ENCODE measurements around the gene RNF223. TPM values are rescaled to one million over a fixed set of nuclear protein-coding genes. Genes with fewer than 3 reads are reported as not detected.
A peak's percentile ranks its signal among the peaks of the same experiment; 100 is the strongest.
"Not testable (repeated sequence)": the region's sequence is repeated elsewhere in the genome, so short reads cannot be mapped to it uniquely, and the experiment has no call there.

RNF223 gene
- total and polyA plus RNA-seq, 4 donors = 0.20 TPM; not detected in 3

DNA sequence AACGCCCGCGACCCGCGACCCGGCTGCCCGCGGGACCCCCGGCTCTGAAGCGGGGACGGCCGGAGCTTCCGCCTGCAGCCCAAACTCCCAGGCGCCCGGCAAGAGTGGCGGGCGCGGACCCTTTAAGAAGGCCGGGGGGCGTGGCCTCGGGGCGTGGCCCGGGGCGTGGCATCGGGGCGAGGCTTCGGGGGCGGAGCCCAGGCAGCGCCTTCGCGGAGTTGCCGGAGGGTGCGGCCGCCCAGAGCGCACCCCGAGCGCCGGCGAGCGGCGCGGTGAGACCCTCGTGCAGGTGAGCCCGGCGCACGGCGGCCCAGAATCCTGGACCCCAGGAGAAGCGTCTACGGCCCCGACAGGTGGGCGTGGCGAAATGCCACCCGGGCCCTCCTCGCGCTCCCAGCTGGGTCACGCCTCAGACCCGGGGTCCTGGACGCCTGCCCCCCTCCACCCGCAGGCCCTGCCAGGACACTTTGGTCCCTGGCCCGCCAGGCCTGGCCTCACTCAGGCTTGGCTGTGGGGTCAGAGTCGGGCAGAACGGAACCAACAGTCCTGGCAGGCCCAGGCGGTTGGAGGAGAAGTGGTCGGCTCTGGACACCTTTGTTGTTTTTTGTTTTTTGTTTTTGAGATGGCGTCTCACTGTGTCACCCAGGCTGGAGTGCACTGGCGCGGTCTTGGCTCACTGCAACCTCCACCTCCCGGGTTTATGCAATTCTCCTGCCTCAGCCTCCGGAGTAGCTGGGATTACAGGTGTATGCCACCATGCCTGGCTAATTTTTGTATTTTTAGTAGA, 14.4 kb downstream of the RNF223 start:
- H3K36me3 ChIP-seq (ENCODE audit: control insufficient read depth, insufficient read depth, low read length) = peaks cover 18% of the 10 kb centered on the region
- H3K4me3 ChIP-seq (ENCODE audit: low read depth, low read length) = peak overlapping the region; percentile 31
- peaks cover 57% of the 10 kb centered on the region for H3K27me3 ChIP-seq (ENCODE audit: control insufficient read depth, insufficient read depth, low read length)
- peak in 3 of 6 donors; percentile 26 to 91 (median 87) for DNase-seq (ENCODE audit: low read depth in 4 of 6, low spot score in 6 of 6)
- H3K27ac ChIP-seq (ENCODE audit: low read depth, low read length) = no peak overlapping the region
- WGBS (ENCODE audit: insufficient coverage) = 3% methylated on average over 67 of the region's 69 CpGs
- peaks cover 42% of the 10 kb centered on the region for H3K4me1 ChIP-seq (ENCODE audit: control insufficient read depth, insufficient read depth, low read length)
- no peaks in the 10 kb centered on the region for H3K9me3 ChIP-seq (ENCODE audit: control insufficient read depth, insufficient read depth, low read length)

DNA sequence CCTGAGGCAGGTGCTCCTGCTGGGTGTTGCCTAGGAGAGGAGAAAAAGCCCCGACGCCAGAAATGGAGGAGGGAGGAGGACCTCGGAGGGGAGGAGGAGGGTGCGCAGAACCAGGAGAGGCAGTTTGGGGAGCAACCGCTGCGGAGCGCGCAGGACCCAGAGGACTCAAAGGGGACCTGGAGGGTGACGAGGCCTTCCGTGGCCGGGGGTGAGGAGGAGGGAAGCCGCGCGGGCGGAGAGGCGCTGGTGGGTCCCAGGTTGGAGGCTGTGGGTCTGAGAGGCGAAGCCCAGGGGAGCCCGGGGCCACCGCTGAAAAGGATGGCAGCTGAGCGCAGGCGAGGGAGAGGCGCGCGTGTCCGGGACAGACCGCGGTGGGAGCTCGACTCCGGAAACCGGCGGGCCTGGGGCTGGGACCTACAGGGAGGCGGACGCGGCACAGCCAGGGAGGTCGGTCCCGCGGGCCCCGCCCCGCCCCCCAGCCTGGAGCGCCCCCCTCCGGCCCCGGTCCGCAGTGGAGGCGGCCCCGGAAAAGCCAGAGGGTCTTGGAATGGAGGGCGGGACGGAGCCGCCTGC, 15.1 kb downstream of the RNF223 start:
- peaks cover 51% of the 10 kb centered on the region for H3K27me3 ChIP-seq (ENCODE audit: control insufficient read depth, insufficient read depth, low read length)

DNA sequence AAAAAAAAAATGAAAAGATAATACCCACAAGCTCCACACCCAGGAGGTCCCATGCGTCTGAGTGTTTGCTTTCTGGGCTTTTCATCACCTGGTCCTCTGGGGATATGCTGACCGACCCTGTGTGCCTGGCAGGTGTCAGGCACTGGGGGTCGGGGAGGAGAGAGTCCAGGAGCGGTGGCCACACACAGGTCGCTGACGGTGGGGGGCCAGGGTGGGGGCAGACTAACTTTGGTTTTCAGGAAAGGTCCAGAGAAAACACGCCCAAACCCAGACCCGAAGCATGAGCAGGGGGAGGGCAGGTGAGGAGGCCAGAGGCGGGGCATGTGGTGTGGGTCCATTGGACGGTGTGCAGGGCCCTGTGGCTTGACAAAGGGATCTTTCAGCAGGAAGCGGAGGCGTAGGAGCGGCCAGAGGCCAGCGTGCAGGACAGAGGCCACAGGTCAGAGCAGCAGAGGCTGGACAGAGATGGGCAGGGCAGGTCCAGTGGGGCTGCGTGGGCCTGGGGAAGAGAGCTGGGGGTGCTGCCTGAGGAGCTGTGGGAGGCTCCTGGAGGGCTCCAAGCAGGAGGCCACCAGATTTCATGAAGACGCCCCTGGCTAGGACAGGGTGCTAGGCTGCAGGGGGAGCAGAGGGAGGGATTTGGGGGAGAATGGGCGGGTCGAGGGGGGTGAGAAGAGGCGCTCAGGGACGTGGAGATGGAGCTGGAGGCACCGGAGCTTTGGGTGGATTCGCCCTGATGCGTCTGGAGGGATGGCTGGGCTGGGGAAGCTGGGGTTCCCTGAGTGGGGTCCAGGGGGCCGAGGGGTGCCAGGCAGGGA, 15.8 kb downstream of the RNF223 start:
- Histone ChIP-seq H3K9me3 (ENCODE audit: control insufficient read depth, insufficient read depth, low read length) (no peaks in the 10 kb centered on the region), H3K27ac (ENCODE audit: low read depth, low read length) (no peak overlapping the region), H3K36me3 (ENCODE audit: control insufficient read depth, insufficient read depth, low read length) (peaks cover 32% of the 10 kb centered on the region), H3K27me3 (ENCODE audit: control insufficient read depth, insufficient read depth, low read length) (peaks cover 48% of the 10 kb centered on the region), H3K4me3 (ENCODE audit: low read depth, low read length) (no peak overlapping the region), H3K4me1 (ENCODE audit: control insufficient read depth, insufficient read depth, low read length) (peaks cover 35% of the 10 kb centered on the region)
- no peak for DNase-seq (ENCODE audit: low read depth in 4 of 6, low spot score in 6 of 6)
- WGBS (ENCODE audit: insufficient coverage) = 23% methylated on average over 22 of the region's 24 CpGs

More for the DNA sequence above, 15.1 kb downstream of the RNF223 start:
- H3K4me3 ChIP-seq (ENCODE audit: low read depth, low read length) = no peak overlapping the region
- no peak for DNase-seq (ENCODE audit: low read depth in 4 of 6, low spot score in 6 of 6)
- no peak overlapping the region for H3K27ac ChIP-seq (ENCODE audit: low read depth, low read length)
- WGBS (ENCODE audit: insufficient coverage) = under 1% methylated on average over 48 of the region's 48 CpGs
- H3K4me1 ChIP-seq (ENCODE audit: control insufficient read depth, insufficient read depth, low read length) = peaks cover 38% of the 10 kb centered on the region
- no peaks in the 10 kb centered on the region for H3K9me3 ChIP-seq (ENCODE audit: control insufficient read depth, insufficient read depth, low read length)
- peaks cover 25% of the 10 kb centered on the region for H3K36me3 ChIP-seq (ENCODE audit: control insufficient read depth, insufficient read depth, low read length)

DNA sequence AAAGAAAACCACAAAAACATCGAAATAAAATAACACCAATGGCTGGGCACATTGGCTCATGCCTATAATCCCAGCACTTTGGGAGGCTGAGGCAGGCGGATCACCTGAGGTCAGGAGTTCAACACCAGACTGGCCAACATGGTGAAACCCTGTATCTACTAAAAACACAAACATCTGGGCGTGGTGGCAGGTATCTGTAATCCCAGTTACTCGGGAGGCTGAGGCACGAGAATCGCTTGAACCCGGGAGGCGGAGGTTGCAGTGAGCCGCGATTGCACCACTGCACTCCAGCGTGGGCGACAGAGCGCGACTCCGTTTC, 16.4 kb downstream of the RNF223 start:
- 81% methylated on average over 8 of the region's 15 CpGs for WGBS (ENCODE audit: insufficient coverage)
- H3K4me1 ChIP-seq (ENCODE audit: control insufficient read depth, insufficient read depth, low read length) = peaks cover 29% of the 10 kb centered on the region
- H3K4me3 ChIP-seq (ENCODE audit: low read depth, low read length); H3K27ac ChIP-seq (ENCODE audit: low read depth, low read length); DNase-seq (ENCODE audit: low read depth in 4 of 6, low spot score in 6 of 6); H3K9me3 ChIP-seq (ENCODE audit: control insufficient read depth, insufficient read depth, low read length): not testable (repeated sequence)
- peaks cover 42% of the 10 kb centered on the region for H3K27me3 ChIP-seq (ENCODE audit: control insufficient read depth, insufficient read depth, low read length)
- peaks cover 37% of the 10 kb centered on the region for H3K36me3 ChIP-seq (ENCODE audit: control insufficient read depth, insufficient read depth, low read length)

DNA sequence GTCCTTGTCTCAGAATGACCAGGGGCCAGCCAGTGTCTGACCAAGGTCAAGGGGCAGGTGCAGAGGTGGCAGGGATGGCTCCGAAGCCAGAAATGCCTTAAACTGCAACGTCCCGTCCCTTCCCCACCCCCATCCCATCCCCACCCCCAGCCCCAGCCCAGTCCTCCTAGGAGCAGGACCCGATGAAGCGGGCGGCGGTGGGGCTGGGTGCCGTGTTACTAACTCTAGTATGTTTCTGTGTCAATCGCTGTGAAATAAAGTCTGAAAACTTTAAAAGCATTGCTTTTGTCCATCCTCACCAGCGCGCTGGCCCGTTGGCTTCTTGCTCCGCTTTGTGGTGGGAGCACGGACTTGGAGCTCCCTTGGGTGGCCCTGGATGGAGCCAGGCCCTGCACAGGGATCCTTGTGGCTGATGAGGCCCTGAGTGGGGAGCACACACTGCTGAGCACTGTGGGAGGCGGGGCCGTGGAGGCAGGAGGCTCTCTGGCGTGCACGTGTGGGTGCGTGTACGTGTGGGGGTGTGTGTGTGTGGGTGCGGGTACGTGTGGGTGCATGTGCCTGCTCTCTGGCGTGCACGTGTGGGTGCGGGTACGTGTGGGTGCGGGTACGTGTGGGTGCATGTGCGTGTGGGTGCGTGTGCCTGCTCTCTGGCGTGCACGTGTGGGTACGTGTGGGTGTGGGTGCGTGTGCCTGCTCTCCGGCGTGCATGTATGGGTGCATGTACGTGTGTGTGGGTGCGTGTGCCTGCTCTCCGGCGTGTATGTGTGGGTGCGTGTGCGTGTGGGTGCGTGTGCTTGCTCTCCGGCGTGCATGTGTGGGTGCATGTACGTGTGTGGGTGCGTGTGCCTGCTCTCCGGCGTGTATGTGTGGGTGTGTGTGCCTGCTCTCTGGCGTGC, 18.0 kb downstream of the RNF223 start:
- 84% methylated on average over 28 of the region's 50 CpGs for WGBS (ENCODE audit: insufficient coverage)
- Histone ChIP-seq H3K27me3 (ENCODE audit: control insufficient read depth, insufficient read depth, low read length) (peaks cover 28% of the 10 kb centered on the region), H3K36me3 (ENCODE audit: control insufficient read depth, insufficient read depth, low read length) (peaks cover 54% of the 10 kb centered on the region), H3K4me1 (ENCODE audit: control insufficient read depth, insufficient read depth, low read length) (peaks cover 25% of the 10 kb centered on the region), H3K4me3 (ENCODE audit: low read depth, low read length) (no peak overlapping the region), H3K9me3 (ENCODE audit: control insufficient read depth, insufficient read depth, low read length) (no peaks in the 10 kb centered on the region), H3K27ac (ENCODE audit: low read depth, low read length) (no peak overlapping the region)
- no peak for DNase-seq (ENCODE audit: low read depth in 4 of 6, low spot score in 6 of 6)

DNA sequence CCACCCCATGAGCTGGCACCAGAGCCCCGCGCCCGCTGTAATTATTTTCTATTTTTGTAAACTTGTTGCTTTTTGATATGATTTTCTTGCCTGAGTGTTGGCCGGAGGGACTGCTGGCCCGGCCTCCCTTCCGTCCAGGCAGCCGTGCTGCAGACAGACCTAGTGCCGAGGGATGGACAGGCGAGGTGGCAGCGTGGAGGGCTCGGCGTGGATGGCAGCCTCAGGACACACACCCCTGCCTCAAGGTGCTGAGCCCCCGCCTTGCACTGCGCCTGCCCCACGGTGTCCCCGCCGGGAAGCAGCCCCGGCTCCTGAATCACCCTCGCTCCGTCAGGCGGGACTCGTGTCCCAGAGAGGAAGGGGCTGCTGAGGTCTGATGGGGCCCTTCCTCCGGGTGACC, 19.1 kb downstream of the RNF223 start:
- Histone ChIP-seq H3K36me3 (ENCODE audit: control insufficient read depth, insufficient read depth, low read length) (peaks cover 65% of the 10 kb centered on the region), H3K4me1 (ENCODE audit: control insufficient read depth, insufficient read depth, low read length) (peaks cover 18% of the 10 kb centered on the region), H3K4me3 (ENCODE audit: low read depth, low read length) (no peak overlapping the region), H3K27ac (ENCODE audit: low read depth, low read length) (no peak overlapping the region), H3K9me3 (ENCODE audit: control insufficient read depth, insufficient read depth, low read length) (no peaks in the 10 kb centered on the region), H3K27me3 (ENCODE audit: control insufficient read depth, insufficient read depth, low read length) (peaks cover 18% of the 10 kb centered on the region)
- 89% methylated on average over 20 of the region's 23 CpGs for WGBS (ENCODE audit: insufficient coverage)
- no peak for DNase-seq (ENCODE audit: low read depth in 4 of 6, low spot score in 6 of 6)

DNA sequence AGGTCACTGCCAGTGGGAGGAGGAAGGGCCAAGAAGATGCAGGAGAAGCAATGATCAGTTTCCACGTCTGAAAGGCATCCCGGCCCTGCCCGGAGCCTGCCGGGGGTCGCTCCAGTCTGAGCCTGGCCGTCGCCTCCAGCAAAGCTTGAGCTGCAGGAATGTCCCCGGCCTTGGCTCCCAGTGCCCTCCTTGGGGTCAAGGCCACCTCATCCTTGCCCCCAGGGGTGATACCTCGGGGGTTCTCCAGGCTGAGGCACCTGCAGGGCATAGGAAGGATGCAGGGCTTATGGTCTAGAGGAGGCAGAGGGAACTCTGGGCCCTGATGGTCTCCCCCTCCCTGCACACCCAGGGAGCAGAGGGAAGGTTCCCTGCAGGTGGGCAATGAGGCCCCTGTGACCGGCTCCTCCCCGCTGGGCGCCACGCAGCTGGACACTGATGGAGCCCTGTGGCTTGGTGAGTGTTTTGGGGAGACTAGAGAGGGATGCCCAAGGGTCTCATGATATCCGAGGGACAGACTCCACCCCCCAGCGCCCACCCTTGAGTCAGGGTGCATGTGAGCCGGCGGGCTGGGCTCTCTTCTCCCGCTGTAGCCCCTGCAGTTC, 19.9 kb downstream of the RNF223 start:
- 93% methylated on average over 14 of the region's 18 CpGs for WGBS (ENCODE audit: insufficient coverage)
- H3K27me3 ChIP-seq (ENCODE audit: control insufficient read depth, insufficient read depth, low read length) = peaks cover 14% of the 10 kb centered on the region
- no peak overlapping the region for H3K4me3 ChIP-seq (ENCODE audit: low read depth, low read length)
- DNase-seq (ENCODE audit: low read depth in 4 of 6, low spot score in 6 of 6) = no peak
- no peaks in the 10 kb centered on the region for H3K9me3 ChIP-seq (ENCODE audit: control insufficient read depth, insufficient read depth, low read length)
- no peak overlapping the region for H3K27ac ChIP-seq (ENCODE audit: low read depth, low read length)
- H3K4me1 ChIP-seq (ENCODE audit: control insufficient read depth, insufficient read depth, low read length) = peaks cover 13% of the 10 kb centered on the region
- H3K36me3 ChIP-seq (ENCODE audit: control insufficient read depth, insufficient read depth, low read length) = peaks cover 73% of the 10 kb centered on the region

DNA sequence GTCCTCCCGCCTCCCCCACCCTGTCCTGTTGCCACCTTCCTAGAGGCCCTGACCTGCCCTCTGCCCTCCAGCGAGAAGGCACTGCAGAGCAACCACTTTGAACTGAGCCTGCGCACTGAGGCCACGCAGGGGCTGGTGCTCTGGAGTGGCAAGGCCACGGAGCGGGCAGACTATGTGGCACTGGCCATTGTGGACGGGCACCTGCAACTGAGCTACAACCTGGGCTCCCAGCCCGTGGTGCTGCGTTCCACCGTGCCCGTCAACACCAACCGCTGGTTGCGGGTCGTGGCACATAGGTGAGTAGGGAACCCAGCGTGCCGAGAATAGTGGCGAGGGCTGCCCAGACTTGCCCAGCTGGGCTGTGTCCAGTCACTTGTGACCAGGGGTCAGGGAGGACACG, 20.4 kb downstream of the RNF223 start:
- no peak overlapping the region for H3K4me3 ChIP-seq (ENCODE audit: low read depth, low read length)
- WGBS (ENCODE audit: insufficient coverage) = 96% methylated on average over 18 of the region's 18 CpGs
- H3K4me1 ChIP-seq (ENCODE audit: control insufficient read depth, insufficient read depth, low read length) = peaks cover 8% of the 10 kb centered on the region
- no peak for DNase-seq (ENCODE audit: low read depth in 4 of 6, low spot score in 6 of 6)
- no peak overlapping the region for H3K27ac ChIP-seq (ENCODE audit: low read depth, low read length)
- peaks cover 9% of the 10 kb centered on the region for H3K27me3 ChIP-seq (ENCODE audit: control insufficient read depth, insufficient read depth, low read length)
- H3K36me3 ChIP-seq (ENCODE audit: control insufficient read depth, insufficient read depth, low read length) = peaks cover 77% of the 10 kb centered on the region
- H3K9me3 ChIP-seq (ENCODE audit: control insufficient read depth, insufficient read depth, low read length) = no peaks in the 10 kb centered on the region

DNA sequence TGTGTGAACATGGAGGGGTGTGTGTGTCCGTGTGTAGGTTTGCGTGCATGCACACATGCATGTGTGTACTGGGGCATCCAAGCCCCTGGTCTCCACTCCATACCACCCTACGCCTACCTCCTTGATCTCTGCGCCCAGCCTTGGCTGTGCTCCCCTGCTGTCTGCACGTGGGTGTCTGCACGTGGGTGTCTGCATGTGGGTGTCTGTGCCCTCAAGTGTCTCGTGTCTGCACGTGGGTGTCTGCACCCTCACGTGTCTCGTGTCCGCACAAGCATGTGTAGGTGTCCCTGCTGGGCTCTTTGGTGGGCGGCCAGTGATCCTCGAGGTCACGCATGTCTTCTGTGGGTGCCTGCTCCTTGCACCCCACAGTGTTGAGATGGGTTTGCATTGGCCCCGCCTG, 21.1 kb downstream of the RNF223 start:
- WGBS (ENCODE audit: insufficient coverage) = 98% methylated on average over 13 of the region's 15 CpGs
- no peak for DNase-seq (ENCODE audit: low read depth in 4 of 6, low spot score in 6 of 6)
- peaks cover 84% of the 10 kb centered on the region for H3K36me3 ChIP-seq (ENCODE audit: control insufficient read depth, insufficient read depth, low read length)
- H3K9me3 ChIP-seq (ENCODE audit: control insufficient read depth, insufficient read depth, low read length) = no peaks in the 10 kb centered on the region
- H3K4me3 ChIP-seq (ENCODE audit: low read depth, low read length) = no peak overlapping the region
- no peak overlapping the region for H3K27ac ChIP-seq (ENCODE audit: low read depth, low read length)
- peaks cover 2% of the 10 kb centered on the region for H3K4me1 ChIP-seq (ENCODE audit: control insufficient read depth, insufficient read depth, low read length)
- H3K27me3 ChIP-seq (ENCODE audit: control insufficient read depth, insufficient read depth, low read length) = peaks cover 3% of the 10 kb centered on the region
